ENCODE measurements around the gene TMEM109.

Gene TMEM109

DNA sequence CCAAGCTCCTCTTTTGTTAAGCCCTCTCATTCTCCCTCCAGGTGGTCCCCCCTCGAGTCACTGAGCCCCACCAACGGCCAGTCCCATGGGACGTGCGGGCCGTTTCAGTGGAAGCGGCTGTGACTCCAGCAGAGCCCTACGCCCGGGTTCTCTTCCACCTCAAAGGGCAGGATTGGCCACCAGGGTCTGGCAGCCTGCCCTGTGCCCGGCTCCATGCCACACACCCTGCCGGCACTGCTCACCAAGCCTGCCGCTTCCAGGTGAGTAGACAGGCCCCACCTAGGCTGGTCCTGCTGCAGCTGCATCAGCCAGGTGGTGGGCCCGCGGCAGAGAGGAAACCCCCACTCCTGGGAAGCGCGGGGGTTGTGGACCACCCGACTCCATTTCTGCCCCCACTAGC is 13.6 kb downstream of the TMEM109 start:
- DNase-seq = no peak

DNA sequence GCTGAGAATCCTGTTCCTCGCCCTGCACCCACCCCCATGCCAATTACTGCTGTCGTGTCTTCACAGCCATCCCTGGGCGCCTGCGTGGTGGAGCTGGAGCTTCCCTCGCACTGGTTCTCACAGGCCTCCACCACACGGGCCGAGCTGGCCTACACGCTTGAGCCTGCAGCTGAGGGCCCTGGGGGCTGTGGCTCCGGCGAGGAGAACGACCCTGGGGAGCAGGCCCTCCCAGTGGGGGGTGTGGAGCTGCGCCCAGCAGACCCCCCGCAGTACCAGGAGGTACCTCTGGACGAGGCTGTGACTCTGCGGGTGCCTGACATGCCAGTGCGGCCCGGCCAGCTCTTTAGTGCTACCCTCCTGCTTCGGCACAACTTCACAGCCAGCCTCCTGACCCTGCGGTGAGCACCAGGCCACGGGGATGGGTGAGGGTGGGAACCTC is 14.6 kb downstream of the TMEM109 start:
- DNase-seq = no peak

DNA sequence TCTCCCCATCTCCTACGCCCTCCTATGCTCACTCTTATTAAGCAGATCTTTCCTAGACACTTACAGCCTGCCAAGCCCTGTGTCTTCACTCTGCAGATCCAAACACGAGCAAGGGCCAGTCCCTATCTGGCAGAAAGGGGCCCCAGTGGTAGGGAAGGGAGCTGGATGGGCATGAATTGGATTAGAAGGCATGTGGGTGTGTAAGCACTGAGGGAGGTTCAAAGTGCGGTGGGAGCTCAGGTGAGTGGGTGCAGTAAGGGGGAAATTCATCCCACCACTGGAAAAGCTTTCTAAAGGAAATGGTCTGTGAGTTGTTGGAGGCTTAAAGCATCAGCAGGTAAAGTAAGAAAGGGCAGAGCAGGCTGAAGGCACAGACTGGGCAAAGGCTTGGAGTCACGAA is 15.8 kb downstream of the TMEM109 start:
- no peak for DNase-seq

DNA sequence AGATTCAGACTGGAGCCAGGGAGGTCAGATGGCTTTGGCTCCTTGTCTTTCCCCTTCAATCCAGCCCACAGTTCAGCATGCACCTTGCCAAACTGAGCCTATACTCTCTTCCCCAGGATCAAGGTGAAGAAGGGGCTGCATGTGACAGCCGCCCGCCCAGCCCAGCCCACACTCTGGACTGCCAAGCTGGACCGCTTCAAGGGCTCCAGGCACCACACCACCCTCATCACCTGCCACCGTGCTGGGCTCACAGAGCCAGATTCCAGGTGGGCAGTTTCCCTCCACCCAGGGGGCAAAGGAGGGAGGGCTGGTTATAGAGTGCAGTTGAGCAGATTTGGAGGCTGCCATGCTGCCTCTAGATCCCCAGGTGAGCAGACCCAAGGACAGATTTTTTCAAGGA is 16.4 kb downstream of the TMEM109 start:
- no peak for DNase-seq

DNA sequence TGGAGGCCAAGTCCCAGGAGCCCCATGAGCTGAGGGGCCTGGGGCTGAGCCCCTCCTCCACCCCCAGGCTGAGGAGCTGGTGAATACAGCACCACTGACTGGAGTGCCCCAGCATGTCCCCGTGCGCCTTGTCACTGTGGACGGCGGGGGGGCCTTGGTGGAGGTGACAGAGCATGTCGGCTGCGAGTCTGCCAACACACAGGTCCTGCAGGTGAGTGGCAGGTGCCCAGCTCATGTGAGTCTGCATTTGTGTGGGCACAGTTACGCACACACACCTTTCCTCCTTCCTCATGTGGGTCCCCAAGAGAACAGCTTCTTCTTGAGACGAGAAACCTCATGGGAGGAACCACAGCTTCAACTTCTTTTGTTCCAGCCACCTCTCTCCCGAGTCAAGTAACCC is 18.0 kb downstream of the TMEM109 start:
- no peak for DNase-seq

DNA sequence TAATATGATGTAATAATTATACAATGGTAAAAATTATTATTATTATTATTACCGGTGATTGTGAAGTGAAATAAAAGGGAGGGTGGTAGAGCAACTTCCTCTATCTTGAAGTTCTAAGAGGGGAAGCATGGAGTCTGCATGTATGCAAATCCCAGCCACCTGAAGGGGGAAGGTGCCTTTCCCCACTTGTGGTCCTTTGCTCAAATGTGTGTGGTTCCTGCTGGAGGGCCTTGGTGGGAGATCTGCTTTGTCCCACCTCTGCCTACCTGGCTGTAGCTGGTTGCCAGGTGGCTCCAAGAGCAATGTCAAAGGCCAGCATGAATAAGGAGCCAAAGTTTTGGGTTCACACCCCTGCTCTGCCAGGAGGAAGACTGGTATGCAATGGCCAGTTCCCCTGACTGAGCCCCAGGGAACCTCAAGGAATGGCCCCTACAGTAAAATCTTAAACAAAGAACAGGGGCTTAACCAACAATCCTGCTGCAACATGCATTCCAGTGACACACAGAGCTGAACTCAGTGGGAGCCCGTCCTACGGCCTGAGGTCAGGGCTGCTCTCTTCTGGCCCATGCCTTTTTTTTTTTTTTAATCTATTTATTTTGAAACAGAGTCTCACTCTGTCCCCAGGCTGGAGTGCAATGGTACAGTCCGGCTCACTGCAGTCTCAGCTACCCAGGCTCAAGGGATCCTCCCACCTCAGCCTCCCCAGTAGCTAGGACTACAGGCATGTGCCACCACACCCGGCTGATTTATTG is 18.8 kb downstream of the TMEM109 start:
- no peak for DNase-seq

DNA sequence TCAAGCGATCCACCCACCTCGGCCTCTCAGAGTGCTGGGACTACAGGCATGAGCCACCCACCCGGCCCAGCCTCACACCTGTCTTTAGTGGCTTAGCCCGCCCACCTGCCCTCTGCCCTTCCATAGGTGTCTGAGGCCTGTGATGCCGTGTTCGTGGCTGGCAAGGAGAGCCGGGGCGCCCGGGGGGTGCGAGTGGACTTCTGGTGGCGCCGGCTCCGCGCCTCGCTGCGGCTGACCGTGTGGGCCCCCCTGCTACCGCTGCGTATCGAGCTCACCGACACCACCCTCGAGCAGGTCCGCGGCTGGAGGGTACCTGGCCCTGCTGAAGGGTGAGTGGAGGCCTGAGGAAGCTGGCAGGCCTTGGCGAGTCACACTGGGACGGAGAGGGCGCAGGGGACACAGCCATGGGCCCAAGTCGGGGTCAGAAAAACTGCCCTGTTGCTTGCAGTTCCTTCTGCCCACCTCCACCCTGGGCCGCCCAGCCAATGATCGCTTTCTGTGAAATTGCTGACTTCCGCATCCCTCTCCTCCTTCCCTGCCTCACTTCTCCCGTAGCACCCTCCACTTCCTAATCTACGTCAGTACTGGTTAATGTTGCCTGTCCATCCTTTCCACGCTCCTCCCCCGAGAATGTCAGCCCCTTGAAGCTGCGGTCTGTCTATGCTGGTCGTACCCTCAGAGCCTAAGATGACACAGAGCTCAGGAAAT is 19.6 kb downstream of the TMEM109 start:
- DNase-seq = no peak

DNA sequence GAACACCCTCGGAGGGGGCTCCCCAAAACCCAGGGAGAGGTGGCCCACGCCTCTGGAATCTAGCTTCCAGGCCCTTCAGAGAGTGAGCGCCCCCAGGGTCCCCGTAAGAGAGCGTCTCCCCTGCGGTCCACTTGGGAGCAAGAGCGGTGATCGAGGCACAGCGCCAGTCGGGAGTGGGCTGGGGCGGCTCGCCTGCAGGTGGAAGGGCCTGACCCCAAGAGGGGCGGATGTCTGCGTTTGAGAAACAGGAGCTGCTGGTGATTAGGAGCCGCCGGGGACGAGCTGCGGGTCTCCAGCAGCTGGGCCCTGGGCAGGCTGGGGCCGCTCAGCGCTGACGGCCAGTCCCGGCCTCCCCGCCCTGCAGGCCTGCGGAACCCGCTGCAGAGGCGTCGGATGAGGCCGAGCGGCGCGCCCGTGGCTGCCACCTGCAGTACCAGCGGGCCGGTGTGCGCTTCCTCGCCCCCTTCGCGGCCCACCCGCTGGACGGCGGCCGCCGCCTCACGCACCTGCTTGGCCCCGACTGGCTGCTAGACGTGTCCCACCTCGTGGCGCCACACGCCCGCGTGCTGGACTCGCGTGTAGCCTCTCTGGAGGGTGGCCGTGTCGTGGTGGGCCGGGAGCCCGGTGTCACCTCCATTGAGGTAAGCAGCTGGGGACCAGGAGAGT is 20.3 kb downstream of the TMEM109 start:
- DNase-seq = no peak

DNA sequence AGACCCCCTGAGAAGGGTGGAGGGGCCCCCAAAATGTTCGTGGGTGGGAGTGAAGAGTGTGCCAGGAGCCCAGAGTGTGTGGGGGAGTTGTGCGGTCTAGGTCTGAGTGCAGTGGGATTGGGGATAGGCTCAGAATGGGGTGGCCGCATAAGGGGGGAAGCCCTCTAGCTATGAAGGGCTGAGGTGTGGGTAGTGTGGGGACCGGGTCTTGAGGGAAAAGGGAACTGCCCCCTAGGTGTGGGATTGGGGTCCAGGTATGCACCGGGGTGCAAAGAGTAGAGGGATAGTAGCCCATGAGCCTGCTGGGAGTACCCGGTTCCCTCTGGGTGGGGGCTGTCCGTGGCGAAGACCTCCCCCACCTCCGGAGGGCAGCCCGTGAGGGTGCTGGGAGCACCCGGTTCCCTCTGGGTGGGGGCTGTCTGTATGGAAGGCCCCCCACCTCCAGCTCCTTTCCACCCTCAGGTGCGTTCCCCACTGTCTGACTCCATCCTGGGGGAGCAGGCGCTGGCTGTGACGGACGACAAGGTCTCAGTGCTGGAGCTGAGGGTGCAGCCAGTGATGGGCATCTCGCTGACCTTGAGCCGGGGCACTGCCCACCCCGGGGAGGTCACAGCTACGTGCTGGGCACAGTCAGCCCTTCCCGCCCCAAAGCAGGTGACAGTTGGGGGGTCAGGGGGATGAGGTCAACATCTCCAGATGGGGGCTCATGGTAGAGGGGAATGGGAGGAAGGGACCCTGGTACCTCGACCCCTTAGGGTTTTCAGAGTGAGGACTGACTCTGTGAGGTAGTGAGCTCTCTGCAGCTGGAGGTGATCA is 21.0 kb downstream of the TMEM109 start:
- DNase-seq = no peak

DNA sequence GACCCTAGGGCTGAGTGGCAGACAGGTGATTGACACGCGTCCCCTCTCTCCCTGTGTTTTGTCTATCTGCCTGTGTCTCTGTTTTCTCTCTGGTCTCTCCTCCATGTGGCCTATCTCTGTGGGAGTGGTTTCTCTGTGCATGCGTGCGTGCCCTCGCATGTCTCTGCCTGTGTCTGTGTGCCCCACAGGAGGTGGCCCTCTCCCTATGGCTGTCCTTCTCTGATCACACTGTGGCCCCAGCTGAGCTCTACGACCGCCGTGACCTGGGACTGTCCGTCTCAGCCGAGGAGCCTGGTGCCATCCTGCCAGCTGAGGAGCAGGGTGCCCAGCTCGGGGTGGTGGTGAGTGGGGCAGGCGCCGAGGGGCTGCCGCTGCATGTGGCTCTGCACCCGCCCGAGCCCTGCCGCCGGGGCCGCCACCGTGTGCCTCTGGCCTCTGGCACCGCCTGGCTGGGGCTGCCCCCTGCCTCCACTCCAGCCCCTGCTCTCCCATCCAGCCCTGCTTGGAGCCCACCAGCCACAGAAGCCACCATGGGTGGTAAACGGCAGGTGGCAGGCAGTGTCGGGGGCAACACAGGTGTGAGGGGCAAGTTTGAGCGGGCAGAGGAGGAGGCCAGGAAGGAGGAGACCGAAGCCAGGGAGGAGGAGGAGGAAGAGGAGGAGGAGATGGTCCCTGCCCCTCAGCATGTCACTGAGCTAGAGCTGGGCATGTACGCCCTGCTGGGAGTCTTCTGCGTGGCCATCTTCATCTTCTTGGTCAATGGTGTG is 21.9 kb downstream of the TMEM109 start:
- no peak for DNase-seq

DNA sequence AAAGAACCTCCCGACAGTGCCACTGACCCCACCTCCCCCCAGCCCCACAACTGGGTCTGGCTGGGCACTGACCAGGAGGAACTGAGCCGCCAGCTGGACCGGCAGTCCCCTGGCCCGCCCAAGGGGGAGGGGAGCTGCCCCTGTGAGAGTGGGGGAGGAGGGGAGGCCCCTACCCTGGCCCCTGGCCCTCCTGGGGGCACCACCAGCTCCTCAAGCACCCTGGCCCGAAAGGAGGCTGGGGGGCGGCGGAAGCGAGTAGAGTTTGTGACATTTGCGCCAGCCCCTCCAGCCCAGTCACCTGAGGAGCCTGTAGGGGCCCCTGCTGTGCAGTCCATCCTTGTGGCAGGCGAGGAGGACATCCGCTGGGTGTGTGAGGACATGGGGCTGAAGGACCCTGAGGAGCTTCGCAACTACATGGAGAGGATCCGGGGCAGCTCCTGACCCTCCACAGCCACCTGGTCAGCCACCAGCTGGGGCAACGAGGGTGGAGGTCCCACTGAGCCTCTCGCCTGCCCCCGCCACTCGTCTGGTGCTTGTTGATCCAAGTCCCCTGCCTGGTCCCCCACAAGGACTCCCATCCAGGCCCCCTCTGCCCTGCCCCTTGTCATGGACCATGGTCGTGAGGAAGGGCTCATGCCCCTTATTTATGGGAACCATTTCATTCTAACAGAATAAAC is 22.6 kb downstream of the TMEM109 start:
- DNase-seq = no peak

DNA sequence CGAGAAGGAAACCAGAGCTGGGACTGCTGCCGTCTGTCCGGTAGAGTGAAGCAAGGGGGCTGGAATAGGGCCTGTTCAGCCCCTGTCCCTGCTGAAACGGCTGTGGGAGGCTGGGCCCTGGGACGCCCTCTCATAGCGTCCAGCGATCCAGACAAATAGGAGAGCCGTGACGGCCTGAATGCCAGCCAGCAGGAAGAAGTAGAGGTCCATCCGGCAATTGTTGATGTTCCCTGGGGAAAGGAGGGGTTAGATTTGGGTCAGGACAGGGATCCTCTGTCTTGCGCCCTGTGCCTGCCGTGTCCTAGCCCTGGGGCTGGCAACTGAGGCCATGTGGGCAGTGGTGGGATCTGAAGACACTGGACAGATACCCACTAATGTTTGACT is 23.2 kb downstream of the TMEM109 start:
- DNase-seq = no peak

DNA sequence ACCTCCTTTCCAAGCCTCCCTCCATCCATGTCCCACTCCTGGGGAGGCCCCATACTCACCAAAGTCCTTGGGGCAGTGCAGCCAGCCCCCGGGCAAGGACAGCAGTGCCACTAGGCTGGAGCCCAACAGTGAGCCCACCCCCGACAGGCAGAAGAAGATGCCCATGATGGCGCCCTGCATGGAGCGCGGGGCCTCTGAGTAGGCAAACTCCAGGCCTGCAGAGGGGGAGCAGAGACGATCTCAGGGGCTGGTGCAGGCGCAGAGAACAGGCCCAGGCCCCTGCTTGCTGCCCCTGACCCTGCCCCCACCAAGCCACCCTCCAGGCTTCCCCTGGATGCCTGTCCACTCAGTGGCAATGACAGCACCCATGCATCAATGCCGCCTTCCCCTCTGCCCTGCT is 23.9 kb downstream of the TMEM109 start:
- DNase-seq = no peak

DNA sequence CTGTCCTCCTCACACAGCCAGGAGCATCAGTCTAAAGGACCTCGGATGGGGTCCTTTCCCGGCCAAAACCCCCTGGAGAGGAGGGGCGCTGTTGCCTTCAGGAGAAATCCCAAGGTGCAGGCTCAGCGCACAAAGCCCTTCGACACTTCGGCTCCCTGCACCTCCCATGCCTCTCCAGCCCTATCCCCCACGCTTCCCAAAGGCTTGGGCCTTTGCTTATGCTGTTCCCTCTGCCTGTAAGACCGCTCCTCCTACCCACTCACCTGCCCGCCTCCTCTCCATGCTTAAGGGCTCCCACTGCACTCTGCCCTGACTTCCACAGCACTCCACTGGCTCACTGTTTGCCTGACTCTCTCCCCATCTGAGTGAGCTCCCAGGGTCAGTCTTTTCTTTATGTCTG is 24.5 kb downstream of the TMEM109 start:
- DNase-seq = no peak

DNA sequence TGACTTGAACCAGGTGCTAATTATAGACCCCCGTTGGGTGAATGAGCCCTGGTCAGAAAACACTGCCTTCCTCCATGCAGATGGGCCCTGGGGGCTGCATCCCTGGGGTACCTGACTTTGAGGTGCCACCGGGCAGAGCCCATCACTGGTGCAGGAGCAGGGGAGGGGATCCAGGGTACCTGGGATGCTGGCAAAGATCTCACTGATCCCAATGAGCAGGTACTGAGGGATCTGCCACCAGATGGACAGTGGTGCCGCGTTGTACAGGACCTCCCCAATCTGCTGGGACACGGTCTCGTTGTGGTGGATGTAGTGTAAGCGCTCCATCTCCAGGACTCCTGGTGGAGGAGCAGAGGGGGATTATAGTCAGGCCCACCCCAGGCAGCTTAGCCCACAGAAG is 25.3 kb downstream of the TMEM109 start:
- no peak for DNase-seq

DNA sequence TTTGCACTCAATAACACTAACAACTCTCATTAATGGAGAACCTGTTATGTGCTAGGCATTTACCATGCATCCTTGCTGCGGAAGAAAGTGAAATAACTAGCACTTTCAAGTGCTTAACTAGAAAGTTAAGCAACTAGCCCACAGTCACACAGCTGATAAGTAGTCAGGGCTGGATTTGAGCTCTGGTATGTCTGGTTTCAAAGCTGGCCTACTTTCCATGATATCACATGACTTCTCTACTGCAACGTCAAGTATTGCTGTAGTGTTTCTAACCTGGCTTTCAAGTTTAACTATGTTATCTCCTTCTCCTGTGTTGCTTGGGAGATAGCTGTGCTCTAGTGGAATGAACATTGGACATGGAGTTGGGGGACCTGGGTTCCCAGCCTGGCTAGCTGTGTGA is 25.9 kb downstream of the TMEM109 start:
- no peak for DNase-seq

DNA sequence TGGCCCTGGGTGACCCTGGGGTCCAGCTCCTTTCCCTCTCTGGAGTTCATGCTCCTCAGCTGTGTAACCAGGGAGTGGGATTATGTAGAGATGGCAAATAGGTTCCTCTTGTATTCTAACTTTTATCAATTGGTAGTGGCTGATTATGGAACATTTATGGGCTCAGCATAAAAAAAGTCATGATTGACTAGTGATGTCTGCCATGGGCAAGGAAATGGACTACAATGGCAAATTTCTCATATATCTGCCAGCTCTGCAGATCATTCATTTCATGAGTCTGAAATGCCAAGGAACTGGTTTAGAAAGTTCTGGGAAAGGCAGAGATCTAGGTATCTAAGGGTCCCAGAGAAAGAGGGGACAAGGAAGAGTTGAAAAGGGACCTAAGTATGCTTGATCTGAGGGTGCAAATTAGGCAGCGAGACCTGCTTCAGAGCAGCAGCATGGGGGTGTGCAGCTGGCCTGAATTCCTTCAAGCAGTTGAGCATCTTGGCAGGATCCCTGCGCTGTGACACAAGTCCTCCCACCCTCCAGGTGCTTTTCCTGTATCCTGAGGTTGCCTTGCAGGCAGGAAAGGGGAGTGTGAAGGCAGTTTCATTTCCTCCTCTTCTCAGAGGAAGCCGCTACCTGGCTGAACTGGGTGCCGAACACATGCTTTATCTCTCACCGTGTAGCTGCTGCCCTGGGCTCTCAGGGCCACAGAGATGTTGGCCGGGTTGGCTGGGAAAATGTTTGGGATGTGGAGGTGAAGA is 27.6 kb downstream of the TMEM109 start:
- DNase-seq = no peak

DNA sequence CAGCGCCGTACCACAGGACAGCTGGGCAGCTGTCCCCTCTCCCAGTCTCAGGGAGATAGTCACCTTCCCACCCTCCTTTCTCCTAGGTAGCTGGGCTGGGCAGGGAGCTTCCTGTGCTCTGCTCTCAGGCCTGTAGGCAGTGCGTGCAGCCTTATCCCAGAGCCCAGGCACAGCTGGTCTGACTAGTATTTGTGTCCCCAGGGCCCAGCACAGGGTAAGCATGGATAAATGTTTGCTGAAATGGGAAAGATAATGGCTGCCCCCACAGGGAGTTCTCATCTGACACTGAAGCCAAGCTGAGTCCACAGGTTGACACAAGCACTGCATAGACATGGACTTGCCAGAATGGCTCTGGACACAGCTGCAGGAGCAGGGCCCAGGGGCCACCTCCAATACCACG is 28.3 kb downstream of the TMEM109 start:
- no peak for DNase-seq

DNA sequence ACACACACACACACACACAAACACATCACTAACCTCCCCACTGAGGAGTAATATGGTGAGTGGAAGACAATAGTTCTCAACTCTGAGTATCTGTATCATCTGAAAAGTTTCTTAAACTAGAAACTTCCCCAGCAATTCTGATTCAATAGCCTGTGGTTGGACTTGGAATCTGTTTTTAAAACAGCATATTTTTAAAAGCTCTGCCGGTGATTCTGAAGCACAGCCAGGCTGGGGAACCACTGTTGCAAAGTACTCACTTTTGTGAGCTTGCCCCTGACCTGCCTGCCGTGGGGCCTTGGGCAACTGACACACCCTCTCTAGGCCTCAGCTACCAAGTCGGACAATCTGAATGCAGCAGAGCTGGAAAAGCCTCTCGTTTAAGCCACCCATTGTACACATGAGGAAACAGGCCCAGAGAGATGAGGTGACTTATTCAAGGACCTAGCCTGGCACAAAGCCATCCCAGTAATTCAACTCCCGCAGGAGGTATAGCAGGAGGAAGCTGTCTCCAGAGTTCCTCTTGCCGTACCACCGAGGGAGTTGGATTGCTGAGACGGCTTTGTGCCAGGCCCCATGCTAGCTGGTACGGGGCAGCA is 29.1 kb downstream of the TMEM109 start:
- DNase-seq = no peak

DNA sequence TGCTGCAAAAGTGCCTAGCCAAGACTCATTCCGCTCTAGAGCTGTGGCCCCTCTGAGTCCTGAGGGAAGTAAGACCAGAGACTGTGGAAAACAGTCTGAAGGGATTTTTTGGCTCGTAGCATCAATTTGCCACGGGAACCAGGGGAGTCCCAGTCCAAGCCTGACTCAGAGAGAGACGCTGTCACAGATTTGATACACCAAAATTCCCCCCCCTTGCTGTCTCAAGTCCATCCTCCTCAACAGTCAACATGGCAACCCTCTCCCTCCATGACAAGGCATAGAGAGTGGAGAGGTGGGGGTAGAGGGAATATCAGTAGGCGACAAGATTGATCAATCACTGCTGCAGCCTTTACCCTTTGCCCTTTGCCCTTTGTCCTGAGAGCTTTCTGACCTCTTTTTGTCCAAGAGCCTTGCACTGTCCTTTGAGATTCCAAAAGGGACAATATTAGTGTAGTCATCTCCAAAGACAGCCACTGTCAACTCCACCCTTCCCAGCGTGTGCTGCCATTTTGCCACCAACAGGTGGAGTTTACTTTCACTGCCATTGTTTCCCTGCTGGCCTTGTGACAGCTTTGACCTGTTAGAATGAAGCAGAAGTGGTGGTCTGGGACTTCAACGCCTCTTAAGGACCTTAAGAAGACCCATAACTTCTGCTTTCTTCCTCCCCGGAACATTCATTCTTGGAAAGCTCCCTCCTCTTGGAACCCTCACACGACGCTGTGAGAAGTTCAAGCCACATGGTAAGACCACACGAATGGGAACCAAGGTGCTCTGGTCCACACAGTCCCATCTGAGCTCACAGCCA is 30.7 kb downstream of the TMEM109 start:
- DNase-seq = no peak
